ENCODE measurements around the gene CHMP6. TPM values are rescaled to one million over a fixed set of nuclear protein-coding genes. Genes with fewer than 3 reads are reported as not detected.

The CHMP6 gene
- total RNA-seq, 1 experiment from 2014 or later: 15.0 TPM

GRCh38 chr17:80964859-80965580 is 26.6 kb upstream of the CHMP6 start (continued):
- TF ChIP-seq E2F5 (CRISPR knock-in tag; IDR thresholded peaks at IDR 0.05): no peak
- no peak for TF ChIP-seq ERG (CRISPR knock-in tag; IDR thresholded peaks at IDR 0.05)
- no peak for TF ChIP-seq ATF3 (CRISPR knock-in tag; conservative IDR thresholded peaks at IDR 0.05)
- TF ChIP-seq PRRX2 (CRISPR knock-in tag; IDR thresholded peaks at IDR 0.05): no peak

GRCh38 chr17:80965606-80966005 is 26.0 kb upstream of the CHMP6 start:
- Mint-ChIP-seq H3K27me3 (ENCODE audit: low read depth) (no peaks in the 10 kb centered on the region), H3K4me1 (no peaks in the 10 kb centered on the region), H3K4me3 (no peak overlapping the region), H3K36me3 (no peaks in the 10 kb centered on the region; the same call in 1 of the 2 replicates), H3K9me3 (no peaks in the 10 kb centered on the region), H3K27ac (no peak overlapping the region; the same call in 1 of the 2 replicates)
- no peak for TF ChIP-seq KAT7 (CRISPR knock-in tag; IDR thresholded peaks at IDR 0.05; ENCODE audit: borderline replicate concordance)
- TF ChIP-seq ZBTB21 (CRISPR knock-in tag; IDR thresholded peaks at IDR 0.05; ENCODE audit: borderline replicate concordance): no peak
- no peak for TF ChIP-seq ESRRA (CRISPR knock-in tag; IDR thresholded peaks at IDR 0.05; ENCODE audit: borderline replicate concordance)
- TF ChIP-seq NR3C1 (CRISPR knock-in tag; conservative IDR thresholded peaks at IDR 0.05; ENCODE audit: low read depth): no peak
- TF ChIP-seq ZNF416 (CRISPR knock-in tag; IDR thresholded peaks at IDR 0.05): no peak
- no peak for TF ChIP-seq JAZF1 (CRISPR knock-in tag; IDR thresholded peaks at IDR 0.05)
- ChIA-PET POLR2A (no interaction called here), CTCF (interaction anchor here (1.3 kb wide), 1 partner anchor 16 kb away, joined by 5 read pairs; no protein-coding TSS in a partner anchor)
- ATAC-seq (no peak), DNase-seq (ENCODE audit: low spot score) (no peak)

GRCh38 chr17:80967404-80967872 is 24.2 kb upstream of the CHMP6 start:
- DNase-seq (ENCODE audit: low spot score) (no peak), ATAC-seq (no peak)
- Mint-ChIP-seq H3K9me3 (no peaks in the 10 kb centered on the region), H3K27ac (no peak overlapping the region), H3K4me3 (no peak overlapping the region), H3K4me1 (no peaks in the 10 kb centered on the region), H3K27me3 (ENCODE audit: low read depth) (no peaks in the 10 kb centered on the region), H3K36me3 (no peaks in the 10 kb centered on the region; the same call in 1 of the 2 replicates)
- POLR2A ChIA-PET: no interaction called here
- CTCF ChIA-PET: interaction anchor here (0.6 kb wide), 1 partner anchor 57 kb away, joined by 3 read pairs; no protein-coding TSS in a partner anchor
- no peak for TF ChIP-seq ZNF416 (CRISPR knock-in tag; IDR thresholded peaks at IDR 0.05)
- TF ChIP-seq ATF6 (CRISPR knock-in tag; IDR thresholded peaks at IDR 0.05): no peak
- no peak for TF ChIP-seq EMX1 (CRISPR knock-in tag; IDR thresholded peaks at IDR 0.05)
- no peak for TF ChIP-seq TCF7 (CRISPR knock-in tag; IDR thresholded peaks at IDR 0.05; ENCODE audit: low read depth)
- no peak for TF ChIP-seq SP1 (CRISPR knock-in tag; conservative IDR thresholded peaks at IDR 0.05)
- no peak for TF ChIP-seq ZNF138 (CRISPR knock-in tag; conservative IDR thresholded peaks at IDR 0.05)
- TF ChIP-seq ATF3 (CRISPR knock-in tag; conservative IDR thresholded peaks at IDR 0.05): no peak
- TF ChIP-seq E2F1 (CRISPR knock-in tag; IDR thresholded peaks at IDR 0.05): no peak
- no peak for TF ChIP-seq SMAD3 (CRISPR knock-in tag; IDR thresholded peaks at IDR 0.05; ENCODE audit: borderline replicate concordance)
- TF ChIP-seq ZSCAN18 (CRISPR knock-in tag; IDR thresholded peaks at IDR 0.05): no peak
- no peak for TF ChIP-seq ZNF512 (CRISPR knock-in tag; IDR thresholded peaks at IDR 0.05; ENCODE audit: borderline replicate concordance)
- TF ChIP-seq ZNF317 (CRISPR knock-in tag; IDR thresholded peaks at IDR 0.05; ENCODE audit: borderline replicate concordance, low read depth): no peak
- TF ChIP-seq NR1H2 (CRISPR knock-in tag; IDR thresholded peaks at IDR 0.05): no peak
- no peak for TF ChIP-seq ERG (CRISPR knock-in tag; IDR thresholded peaks at IDR 0.05)

Measured in WTC11 (cell line).